HG02571 (cell line): ENCODE data around the gene FMNL2.

Experiments
- ATAC-seq: cut with Tn5 transposase; IDR thresholded peaks from one replicate; pipeline ENCODE4 v1.9.1; 2021; ENCODE audit warnings: mild to moderate bottlenecking, moderate library complexity; ENCODE audit not compliant: unreplicated experiment

FMNL2 gene

GRCh38 chr2:152489364-152489763, 154.4 kb downstream of the FMNL2 start:
- no peak for ATAC-seq

DNA sequence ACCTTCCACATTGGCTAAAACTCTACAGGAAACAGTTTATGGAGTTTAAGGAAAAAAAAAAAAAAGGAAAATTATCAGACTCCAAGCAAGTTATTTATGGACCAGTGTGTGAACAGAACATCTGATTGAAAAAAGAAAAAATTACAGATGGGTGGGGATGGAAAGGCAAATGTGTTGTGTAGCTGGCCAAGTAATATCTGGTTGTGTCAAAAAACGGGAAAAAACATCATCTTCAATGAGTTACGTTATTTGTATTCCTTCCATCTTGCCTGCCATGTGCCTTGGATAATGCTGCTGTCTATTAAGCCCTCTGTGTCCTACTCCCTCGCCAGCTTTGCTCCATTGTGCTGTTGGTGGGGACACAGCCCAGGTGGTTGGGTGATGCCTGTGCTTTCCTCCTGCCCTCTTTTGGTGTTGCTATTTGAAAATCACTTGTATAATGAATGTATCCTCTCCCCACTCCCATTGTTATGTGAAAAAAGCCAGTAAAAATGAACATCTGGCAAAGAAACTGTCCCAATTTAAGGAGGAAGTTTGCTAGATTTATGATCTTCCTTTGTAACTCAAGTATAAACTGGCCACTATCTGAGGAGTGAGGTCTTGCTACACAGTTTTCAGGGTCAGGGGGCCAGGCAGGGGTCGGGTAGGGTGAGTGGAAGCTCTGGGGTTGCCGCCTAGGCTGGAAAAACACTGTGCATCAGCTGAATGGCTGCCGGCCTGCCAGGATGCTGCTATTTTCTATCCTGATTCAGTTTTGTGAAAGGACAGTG, 155.9 kb downstream of the FMNL2 start:
- ATAC-seq: no peak

DNA sequence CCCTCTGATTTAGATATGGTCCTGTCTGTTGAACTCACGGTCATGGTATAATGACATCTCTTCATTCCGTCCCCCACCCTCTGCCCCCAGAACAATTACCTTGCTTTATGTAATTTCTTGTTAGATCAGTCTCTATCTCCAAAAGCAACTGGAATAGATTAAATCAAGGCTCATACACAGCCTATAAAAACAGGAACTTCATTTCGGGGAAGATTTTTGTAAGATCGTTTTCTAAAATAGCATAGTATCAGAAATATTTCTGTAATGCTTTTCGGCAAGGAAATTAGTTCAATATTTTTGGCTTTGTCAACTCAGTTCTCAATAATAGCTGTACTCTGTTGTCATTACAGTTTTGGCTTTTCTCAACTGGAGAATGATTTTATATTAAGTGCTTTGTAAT, 157.2 kb downstream of the FMNL2 start:
- ATAC-seq: no peak

- no peak for ATAC-seq
Observed at GRCh38 chr2:152492911-152493310, 157.9 kb downstream of the FMNL2 start.

GRCh38 chr2:152493417-152493816, 158.4 kb downstream of the FMNL2 start:
- ATAC-seq: no peak

DNA sequence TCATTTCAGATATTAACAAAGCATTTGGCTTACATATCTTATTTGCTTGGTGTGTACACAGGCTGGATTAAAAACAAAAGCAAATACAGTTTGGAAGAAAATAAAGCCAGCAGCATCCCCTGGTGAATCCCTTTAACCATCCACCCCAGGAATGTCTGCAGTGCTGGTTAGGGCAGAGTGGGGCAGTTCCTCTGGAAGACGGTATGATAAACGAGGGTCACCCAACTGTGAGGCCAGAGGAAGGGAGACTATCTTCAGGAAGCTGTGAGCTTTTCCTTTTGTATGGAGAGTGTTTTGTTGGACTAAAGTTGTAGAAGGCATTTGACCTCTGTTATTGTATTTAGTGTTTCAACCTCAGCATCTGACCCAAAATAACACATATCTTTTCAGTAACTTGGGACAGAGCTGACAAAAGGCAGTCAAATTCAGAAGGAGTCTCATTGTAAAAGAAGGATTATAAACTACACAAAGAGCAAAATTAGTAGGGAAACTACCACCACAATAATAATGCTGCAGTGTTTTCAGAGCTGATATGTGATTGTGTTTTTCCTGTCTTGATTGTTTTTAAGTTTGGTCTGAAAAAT, 159.1 kb downstream of the FMNL2 start:
- ATAC-seq: no peak

DNA sequence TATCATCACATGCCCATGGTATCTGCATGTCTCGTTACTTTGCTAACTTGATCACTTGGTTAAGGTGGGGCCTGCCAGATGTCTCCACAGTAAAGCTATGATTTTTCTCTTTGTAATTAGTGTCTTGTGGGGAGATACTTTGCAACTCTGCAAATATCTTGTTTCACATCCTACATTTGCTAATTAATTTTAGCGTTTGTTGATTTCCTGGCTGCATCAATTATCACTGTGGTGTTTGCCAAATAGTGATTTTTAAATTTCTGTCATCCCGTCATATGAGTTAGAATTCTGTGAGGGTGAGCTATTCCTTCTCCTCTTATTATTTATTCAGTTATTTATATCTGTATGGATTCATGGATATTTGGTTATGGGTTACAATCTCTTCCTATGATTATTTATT, 161.4 kb downstream of the FMNL2 start:
- no peak for ATAC-seq

DNA sequence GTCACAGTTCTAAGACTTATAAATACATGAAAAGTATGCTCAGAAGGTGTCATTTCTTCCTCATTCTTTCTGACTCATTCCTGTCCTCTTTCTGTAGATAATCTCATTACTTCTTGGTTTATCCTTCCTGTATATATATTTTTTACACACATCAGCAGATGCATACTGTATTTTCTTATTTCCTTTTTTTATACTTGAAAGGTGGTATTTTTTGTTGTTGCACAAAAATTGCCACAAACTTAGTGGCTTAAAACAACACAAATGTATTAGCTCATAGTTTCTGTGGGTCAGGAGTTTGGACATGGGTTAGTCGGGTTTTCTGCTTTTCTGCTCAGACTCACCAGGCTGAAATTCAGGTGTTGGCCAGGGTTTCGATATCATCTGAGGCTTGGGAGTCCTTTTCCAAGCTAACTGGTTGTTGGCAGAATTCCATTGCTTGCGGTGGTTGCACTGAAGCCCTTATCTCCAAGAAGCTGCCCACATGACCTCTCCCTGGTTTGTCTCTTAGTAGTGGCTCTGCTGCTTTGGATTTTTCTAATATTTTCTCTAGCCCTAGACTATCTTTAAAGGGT, 162.6 kb downstream of the FMNL2 start:
- ATAC-seq: peak; percentile 51

GRCh38 chr2:152499331-152499816, 164.4 kb downstream of the FMNL2 start:
- no peak for ATAC-seq

- no peak for ATAC-seq
Observed at GRCh38 chr2:152499896-152500735, 165.1 kb downstream of the FMNL2 start.

DNA sequence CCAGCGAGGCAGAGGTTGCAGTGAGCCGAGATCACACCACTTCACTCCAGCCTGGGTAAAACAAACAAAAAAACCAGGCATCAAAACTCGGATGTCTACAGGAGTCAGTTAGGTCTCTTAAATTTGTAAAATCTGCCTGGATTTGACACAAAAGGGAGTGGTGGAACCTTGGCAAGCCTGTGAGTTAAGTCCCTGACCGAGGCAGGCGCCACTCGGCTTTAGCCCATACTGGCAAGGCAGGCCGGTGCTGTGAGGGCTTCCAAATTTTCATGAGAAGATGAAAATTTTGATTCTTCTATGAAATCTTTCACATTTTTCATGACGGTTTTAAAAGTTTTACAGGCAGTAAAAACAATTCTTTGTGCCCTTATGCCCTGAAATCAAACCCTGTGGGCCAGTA, 165.8 kb downstream of the FMNL2 start:
- ATAC-seq: no peak

- ATAC-seq: no peak
Observed at GRCh38 chr2:152501666-152502065, 166.7 kb downstream of the FMNL2 start.

DNA sequence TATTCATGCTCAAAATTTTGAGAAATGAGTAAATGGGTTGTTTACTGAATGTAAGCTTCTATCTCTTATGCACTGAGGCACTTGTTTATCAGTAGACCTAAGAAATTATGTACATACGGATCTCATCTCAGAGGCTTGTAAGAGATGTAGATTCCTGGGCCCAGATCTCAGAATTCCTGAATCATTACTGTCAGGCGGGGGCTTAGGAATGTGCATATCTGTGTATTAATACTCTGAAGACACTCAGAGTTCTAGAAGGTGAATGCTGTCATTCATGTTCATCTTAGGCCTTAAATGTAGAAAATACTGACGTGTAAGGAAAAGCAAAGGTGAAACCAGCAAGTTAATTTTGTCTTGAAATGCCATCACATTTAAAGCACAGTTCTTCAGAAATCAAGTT, 169.6 kb downstream of the FMNL2 start:
- no peak for ATAC-seq

DNA sequence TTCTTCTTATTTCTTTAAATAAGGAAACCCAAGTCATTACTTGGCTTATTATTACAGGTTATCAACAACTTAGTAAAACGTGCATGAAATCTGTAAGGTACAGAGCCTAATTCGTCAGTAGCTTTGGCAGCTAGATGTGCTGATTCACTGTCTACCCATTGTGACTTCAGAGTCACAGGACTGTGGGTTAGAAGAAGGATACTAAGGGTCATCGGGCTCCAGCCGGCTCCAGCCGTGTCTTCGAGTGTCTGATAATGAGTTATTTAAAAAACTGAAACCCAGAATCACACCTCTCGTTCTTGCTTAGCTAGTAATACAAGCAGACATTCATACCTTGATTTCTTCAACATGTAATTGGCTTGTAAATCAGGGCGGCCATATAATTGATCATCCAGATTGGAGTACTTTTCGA, 170.5 kb downstream of the FMNL2 start:
- no peak for ATAC-seq

- no peak for ATAC-seq
Observed at GRCh38 chr2:152506843-152507242, 171.9 kb downstream of the FMNL2 start.

DNA sequence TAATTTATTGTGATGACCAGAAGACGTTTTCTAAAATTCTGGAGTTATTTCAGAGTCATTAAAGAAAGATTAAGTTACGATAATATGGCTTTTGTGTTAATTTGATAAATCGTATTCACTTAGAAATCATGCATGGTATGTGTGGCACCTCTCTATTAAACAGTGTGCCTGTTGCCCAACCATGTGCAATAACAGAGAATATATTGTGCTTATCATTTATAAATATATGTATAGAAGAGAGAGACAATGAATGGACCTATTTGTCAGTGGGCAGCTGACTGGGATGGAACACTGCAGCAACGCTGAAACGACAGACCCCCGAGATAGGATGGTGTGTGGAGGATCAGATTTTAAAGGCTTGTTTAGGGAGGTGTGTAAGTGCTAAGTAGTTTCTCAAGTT, 172.9 kb downstream of the FMNL2 start:
- no peak for ATAC-seq

DNA sequence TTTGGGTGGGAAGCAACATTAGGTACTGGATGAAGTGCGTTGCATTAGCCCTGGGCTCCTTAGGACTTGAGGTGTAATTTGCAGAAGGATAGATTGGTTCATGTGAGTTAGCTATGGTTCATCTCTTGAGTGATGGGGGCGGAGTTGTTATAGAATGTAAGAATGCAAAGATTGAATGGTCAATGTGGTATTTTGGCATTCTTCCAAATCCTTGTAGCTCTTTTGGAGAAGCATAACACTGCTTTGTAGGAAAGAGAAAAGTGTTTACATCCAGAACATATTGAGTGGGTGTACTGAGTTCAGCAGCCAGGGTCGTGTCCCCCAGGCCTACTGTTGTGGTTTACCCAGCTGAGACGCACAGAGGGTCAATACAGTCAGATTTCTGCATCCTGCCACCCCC, 173.5 kb downstream of the FMNL2 start:
- ATAC-seq: no peak

- no peak for ATAC-seq
Observed at GRCh38 chr2:152509772-152510491, 175.0 kb downstream of the FMNL2 start.

DNA sequence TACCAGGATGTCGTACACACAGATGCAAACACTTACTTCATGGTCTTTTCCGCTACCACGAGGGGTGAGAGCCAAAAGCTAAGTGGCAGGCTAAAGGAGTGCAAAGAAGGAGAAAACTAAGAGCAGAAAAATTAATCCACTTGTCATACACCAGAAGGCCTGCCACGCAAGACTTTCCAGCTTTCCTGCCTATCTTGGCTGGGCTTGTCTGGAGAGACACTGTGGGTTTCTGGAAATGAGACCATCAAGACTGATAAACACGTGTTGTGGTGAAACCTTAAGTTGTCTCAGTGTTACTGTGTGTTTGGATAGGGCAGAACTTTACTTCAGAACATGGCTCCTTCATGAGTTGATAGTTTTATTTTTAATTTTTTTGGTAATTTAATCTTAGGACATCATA, 175.6 kb downstream of the FMNL2 start:
- no peak for ATAC-seq

DNA sequence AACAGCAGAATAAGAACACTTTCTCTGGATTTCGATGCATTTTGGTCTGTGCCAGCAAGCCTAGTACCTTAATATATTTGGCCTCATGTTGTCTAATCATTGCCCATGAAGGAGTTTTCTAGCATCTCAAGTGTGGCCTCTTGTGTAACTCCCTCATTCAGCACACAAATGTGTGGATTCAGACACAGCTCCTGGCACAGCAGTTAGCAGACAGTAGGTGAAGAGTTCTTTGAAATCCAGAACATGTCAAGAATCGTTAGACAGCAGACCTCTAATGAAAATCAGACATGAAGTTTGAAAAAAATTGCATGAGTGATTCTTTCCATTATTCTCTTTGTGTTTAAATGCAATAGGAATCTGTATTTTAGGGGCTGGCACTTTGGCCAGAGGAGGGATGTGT, 177.0 kb downstream of the FMNL2 start:
- ATAC-seq: no peak

DNA sequence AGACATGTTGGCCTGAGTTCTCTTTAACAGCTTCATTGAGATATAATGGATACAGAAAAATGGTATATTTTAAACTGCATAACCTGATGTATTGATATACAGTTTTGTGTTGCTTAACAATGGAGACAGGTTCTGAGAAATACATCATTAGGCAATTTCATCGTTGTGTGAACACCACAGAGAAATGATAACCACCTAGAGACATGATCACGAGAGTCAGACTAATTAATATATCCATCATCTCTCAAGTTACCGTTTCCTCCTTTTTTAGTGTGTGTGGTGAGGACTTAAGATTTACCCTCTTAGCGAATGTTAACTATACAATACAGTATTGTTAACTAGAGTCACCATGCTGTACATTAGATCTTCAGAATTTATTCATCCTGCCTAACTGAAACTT, 178.1 kb downstream of the FMNL2 start:
- no peak for ATAC-seq
